Measurements from ENCODE around the gene ZPBP2. TPM values are rescaled to one million over a fixed set of nuclear protein-coding genes. Genes with fewer than 3 reads are reported as not detected.

Gene ZPBP2
- polyA plus RNA-seq, 1 donor (not counting 4 experiments of a cell fraction or from before 2014, with no cell fraction given), result not detected

DNA sequence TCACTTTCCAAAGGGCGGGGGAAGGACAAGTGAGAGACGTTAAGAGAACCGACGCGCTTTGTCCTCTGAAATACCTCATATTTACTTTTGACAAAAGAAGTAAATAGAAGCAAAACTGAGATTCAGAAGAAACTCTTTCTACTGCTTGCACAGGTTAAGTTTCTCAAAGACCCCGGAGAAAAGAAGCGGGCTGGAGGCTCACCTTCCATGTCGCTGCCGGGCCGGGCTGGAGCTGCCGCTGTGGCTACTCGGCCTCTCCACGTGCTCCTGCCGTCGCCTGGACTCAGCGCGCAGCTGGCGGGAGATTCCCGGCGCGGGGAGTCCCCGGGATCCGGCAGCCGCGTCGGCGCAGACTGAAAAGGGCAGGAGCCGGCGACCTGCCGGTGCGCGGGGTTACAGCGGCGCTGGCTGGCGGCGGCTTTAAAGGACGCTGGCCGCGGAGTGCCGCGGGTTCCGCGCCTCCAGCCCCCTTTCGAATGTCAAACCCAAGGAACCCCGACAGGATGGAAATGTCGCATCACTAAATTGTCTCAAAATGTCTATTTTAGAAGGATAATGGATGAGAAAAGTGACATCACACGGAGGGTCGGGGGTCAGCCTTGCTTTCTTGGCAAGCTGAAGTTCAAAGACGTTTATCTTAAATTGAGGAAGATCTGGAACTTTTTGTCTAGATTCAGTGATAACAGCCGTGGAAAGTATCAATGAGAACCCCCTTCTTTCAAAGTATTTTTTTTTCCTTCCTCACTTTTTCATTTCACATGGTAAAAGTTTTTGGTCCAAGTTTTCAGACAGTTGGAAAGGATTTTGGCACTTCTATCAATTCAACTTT lies 3.9 kb upstream of the ZPBP2 start, which contains the start of gene IKZF3:
TSS of gene IKZF3 (minus strand) at position 395 of the 829 bp plus-strand sequence. CDS start at position 209, 186 bp downstream.
- TF ChIP-seq, protein P1, sequence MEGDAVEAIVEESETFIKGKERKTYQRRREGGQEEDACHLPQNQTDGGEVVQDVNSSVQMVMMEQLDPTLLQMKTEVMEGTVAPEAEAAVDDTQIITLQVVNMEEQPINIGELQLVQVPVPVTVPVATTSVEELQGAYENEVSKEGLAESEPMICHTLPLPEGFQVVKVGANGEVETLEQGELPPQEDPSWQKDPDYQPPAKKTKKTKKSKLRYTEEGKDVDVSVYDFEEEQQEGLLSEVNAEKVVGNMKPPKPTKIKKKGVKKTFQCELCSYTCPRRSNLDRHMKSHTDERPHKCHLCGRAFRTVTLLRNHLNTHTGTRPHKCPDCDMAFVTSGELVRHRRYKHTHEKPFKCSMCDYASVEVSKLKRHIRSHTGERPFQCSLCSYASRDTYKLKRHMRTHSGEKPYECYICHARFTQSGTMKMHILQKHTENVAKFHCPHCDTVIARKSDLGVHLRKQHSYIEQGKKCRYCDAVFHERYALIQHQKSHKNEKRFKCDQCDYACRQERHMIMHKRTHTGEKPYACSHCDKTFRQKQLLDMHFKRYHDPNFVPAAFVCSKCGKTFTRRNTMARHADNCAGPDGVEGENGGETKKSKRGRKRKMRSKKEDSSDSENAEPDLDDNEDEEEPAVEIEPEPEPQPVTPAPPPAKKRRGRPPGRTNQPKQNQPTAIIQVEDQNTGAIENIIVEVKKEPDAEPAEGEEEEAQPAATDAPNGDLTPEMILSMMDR (optimal IDR thresholded peaks at IDR 0.05 in 1 of 3, IDR thresholded peaks at IDR 0.05 in 1 of 3, conservative IDR thresholded peaks at IDR 0.05 in 1 of 3; ENCODE audit: extremely low read depth in 1 of 3, insufficient read depth in 2 of 3, low read length in 3 of 3), result peak; percentile 24 to 67 (median 54)
- TF ChIP-seq EZH2 (IDR thresholded peaks at IDR 0.05; ENCODE audit: low read length), result peak; percentile 70
- FAIRE-seq (no peak), DNase-seq (ENCODE audit: low read depth, low spot score) (no peak)
- H3K9ac ChIP-seq (ENCODE audit: control insufficient read depth, extremely low read depth, insufficient read depth, low read length), result no peak within 1 kb of the TSS
- H3K9me1 ChIP-seq (ENCODE audit: control insufficient read depth, extremely low read depth, insufficient read depth, low read length), result no peaks in the 10 kb centered on the region
- H3K27me3 ChIP-seq (ENCODE audit: control insufficient read depth, extremely low read depth, insufficient read depth, low read length), result peaks cover 61% of the 10 kb centered on the region
- H2AFZ ChIP-seq (ENCODE audit: control insufficient read depth, low read length), result no peak within 1 kb of the TSS
- no peaks in the 10 kb centered on the region for H3K36me3 ChIP-seq (ENCODE audit: control insufficient read depth in 2 of 2, extremely low read depth in 1 of 2, insufficient read depth in 2 of 2, low read length in 2 of 2)
- H3K9me3 ChIP-seq (ENCODE audit: control insufficient read depth, low read depth, low read length), result no peaks in the 10 kb centered on the region
- no peaks in the 10 kb centered on the region for H4K20me1 ChIP-seq (ENCODE audit: control insufficient read depth, extremely low read depth, insufficient read depth, low read length)
- H3K4me2 ChIP-seq (ENCODE audit: control insufficient read depth, extremely low read depth, insufficient read depth, low read depth, low read length), result peak within 1 kb of the TSS; percentile 41
- no peaks in the 10 kb centered on the region for H3K4me1 ChIP-seq (ENCODE audit: control insufficient read depth, extremely low read depth, insufficient read depth, low read length)
- dilution Hi-C loops (cut with MboI; ENCODE audit: extremely low pct_ligation_motif_present, low sequenced_read_pairs), result no loop called here
- no peak within 1 kb of the TSS for H3K27ac ChIP-seq (ENCODE audit: control insufficient read depth, insufficient read depth, low read length)
- no peaks in the 10 kb centered on the region for H3K79me2 ChIP-seq (ENCODE audit: control insufficient read depth, insufficient read depth, low read length)
- H3K4me3 ChIP-seq (ENCODE audit: control insufficient read depth in 2 of 3, extremely low read depth in 1 of 3, insufficient read depth in 2 of 3, low read depth in 1 of 3, low read length in 3 of 3), result peak within 1 kb of the TSS in 1 of 3 experiments; percentile 25

DNA sequence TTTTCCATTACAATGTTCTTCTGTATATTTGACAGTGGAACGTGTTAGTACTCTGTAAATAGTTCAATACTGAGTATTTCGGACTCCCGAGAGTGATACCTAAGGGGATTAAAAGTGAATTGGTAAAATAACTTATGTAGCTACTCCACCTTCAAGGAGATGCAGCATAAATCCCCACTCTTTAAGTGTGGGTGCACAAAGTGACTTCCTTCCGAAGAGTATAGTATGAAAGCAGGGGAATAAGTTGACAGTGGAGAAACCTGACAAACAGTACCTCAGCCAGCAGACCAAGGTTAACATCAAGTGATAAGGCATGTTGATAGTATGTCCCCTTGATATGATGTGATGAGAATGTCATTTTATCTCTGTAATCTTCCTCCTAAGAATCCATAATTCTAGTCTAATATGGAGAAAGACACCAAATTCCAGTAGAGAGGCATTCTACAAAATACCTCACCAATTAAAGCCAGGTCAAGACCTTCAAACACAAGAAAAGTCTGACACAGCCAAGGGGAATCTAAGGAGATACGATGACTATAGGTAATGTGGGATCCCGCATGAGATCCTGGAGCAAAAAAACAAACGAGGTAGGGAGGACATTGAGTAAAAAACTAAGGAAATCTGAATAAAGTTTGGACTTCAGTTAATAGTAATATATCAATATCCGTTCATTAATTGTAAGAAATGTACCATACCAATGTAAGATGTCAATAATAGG lies 1.8 kb upstream of the ZPBP2 start:
- Histone ChIP-seq H3K9me3 (ENCODE audit: control insufficient read depth, low read depth, low read length) (no peaks in the 10 kb centered on the region), H3K27me3 (ENCODE audit: control insufficient read depth, extremely low read depth, insufficient read depth, low read length) (peaks cover 59% of the 10 kb centered on the region), H3K4me3 (ENCODE audit: control insufficient read depth in 2 of 3, extremely low read depth in 1 of 3, insufficient read depth in 2 of 3, low read depth in 1 of 3, low read length in 3 of 3) (no peak overlapping the region), H3K4me1 (ENCODE audit: control insufficient read depth, extremely low read depth, insufficient read depth, low read length) (no peaks in the 10 kb centered on the region), H3K9ac (ENCODE audit: control insufficient read depth, extremely low read depth, insufficient read depth, low read length) (no peak overlapping the region), H3K9me1 (ENCODE audit: control insufficient read depth, extremely low read depth, insufficient read depth, low read length) (no peaks in the 10 kb centered on the region), H3K27ac (ENCODE audit: control insufficient read depth, insufficient read depth, low read length) (no peak overlapping the region), H3K36me3 (ENCODE audit: control insufficient read depth in 2 of 2, extremely low read depth in 1 of 2, insufficient read depth in 2 of 2, low read length in 2 of 2) (no peaks in the 10 kb centered on the region), H2AFZ (ENCODE audit: control insufficient read depth, low read length) (no peak overlapping the region), H3K4me2 (ENCODE audit: control insufficient read depth, extremely low read depth, insufficient read depth, low read depth, low read length) (no peak overlapping the region), H3K79me2 (ENCODE audit: control insufficient read depth, insufficient read depth, low read length) (no peaks in the 10 kb centered on the region), H4K20me1 (ENCODE audit: control insufficient read depth, extremely low read depth, insufficient read depth, low read length) (no peaks in the 10 kb centered on the region)
- DNase-seq (ENCODE audit: low read depth, low spot score) (no peak), FAIRE-seq (no peak)
- dilution Hi-C loops (cut with MboI; ENCODE audit: extremely low pct_ligation_motif_present, low sequenced_read_pairs), result no loop called here
- TF ChIP-seq, protein P1 (optimal IDR thresholded peaks at IDR 0.05 in 1 of 3, IDR thresholded peaks at IDR 0.05 in 1 of 3, conservative IDR thresholded peaks at IDR 0.05 in 1 of 3; ENCODE audit: extremely low read depth in 1 of 3, insufficient read depth in 2 of 3, low read length in 3 of 3), result no peak
- no peak for TF ChIP-seq EZH2 (IDR thresholded peaks at IDR 0.05; ENCODE audit: low read length)

Measured in keratinocyte (primary cell).